HG03060 (cell line): Measurements from ENCODE around the gene CAPN15.

ENCODE experiments used
- ATAC-seq: cut with Tn5 transposase; IDR thresholded peaks from one replicate; pipeline ENCODE4 v1.9.1; 2021; ENCODE audit warnings: low read depth, moderate number of reproducible peaks; ENCODE audit not compliant: unreplicated experiment

CAPN15 gene

GRCh38 chr16:524274-525040 is 3.1 kb upstream of the CAPN15 start:
- no peak for ATAC-seq

- no peak for ATAC-seq
Observed at GRCh38 chr16:525123-525519, 2.4 kb upstream of the CAPN15 start.

GRCh38 chr16:525520-526180 is 1.9 kb upstream of the CAPN15 start:
- ATAC-seq, result no peak

GRCh38 chr16:526181-527014 is 1.1 kb upstream of the CAPN15 start:
- no peak for ATAC-seq

- ATAC-seq, result no peak
Observed at GRCh38 chr16:528111-529011, 849 bp downstream of the CAPN15 start.

GRCh38 chr16:529012-529575 is 1.6 kb downstream of the CAPN15 start:
- no peak for ATAC-seq

GRCh38 chr16:530111-530817 is 2.8 kb downstream of the CAPN15 start:
- ATAC-seq, result no peak

- ATAC-seq, result no peak
Observed at GRCh38 chr16:531494-532125, 4.1 kb downstream of the CAPN15 start.

- ATAC-seq, result no peak
Observed at GRCh38 chr16:533391-534123, 6.0 kb downstream of the CAPN15 start.

- no peak for ATAC-seq
Observed at GRCh38 chr16:534135-534534, 6.6 kb downstream of the CAPN15 start.

- ATAC-seq, result no peak
Observed at GRCh38 chr16:534856-535445, 7.4 kb downstream of the CAPN15 start.

GRCh38 chr16:535446-536405 is 8.2 kb downstream of the CAPN15 start:
- ATAC-seq, result no peak

- no peak for ATAC-seq
Observed at GRCh38 chr16:536746-537145, 9.2 kb downstream of the CAPN15 start.

- ATAC-seq, result no peak
Observed at GRCh38 chr16:537415-538335, 10.2 kb downstream of the CAPN15 start.

GRCh38 chr16:539901-540530 is 12.5 kb downstream of the CAPN15 start:
- no peak for ATAC-seq
